SK-N-SH treated with all-trans-retinoic acid at 6 μM for 48 hours (cell line): ENCODE measurements around the gene FARS2.

ENCODE experiments used
- ATAC-seq: fragments of 200-7000 bp; cut with Tn5 transposase; 3 replicates; pipeline ENCODE4 v1.9.1; 2020; ENCODE audit warnings: mild to moderate bottlenecking, moderate library complexity
- ARNTL ChIP-seq: fragments of 450-650 bp; formaldehyde crosslinking; IDR thresholded peaks from 2 replicates; pipeline ENCODE4 v1.5.0; 2020; ENCODE audit warnings: low read depth, mild to moderate bottlenecking, moderate library complexity, borderline replicate concordance
- BACH2 ChIP-seq: fragments of 250-450 bp; sonication (Bioruptor Pico); IDR thresholded peaks from 2 replicates; pipeline ENCODE4 v1.9.0; 2021; ENCODE audit warnings: mild to moderate bottlenecking, borderline replicate concordance
- CREB5 ChIP-seq: fragments of 250-450 bp; sonication (Bioruptor Pico); IDR thresholded peaks from 2 replicates; pipeline ENCODE4 v1.5.1; 2020; ENCODE audit warnings: low read depth, mild to moderate bottlenecking, moderate library complexity
- CSDC2 ChIP-seq: fragments of 250-450 bp; sonication (Bioruptor Pico); IDR thresholded peaks from 2 replicates; pipeline ENCODE4 v1.5.0; 2020; ENCODE audit warnings: mild to moderate bottlenecking, moderate library complexity
- CSRNP3 ChIP-seq: fragments of 250-450 bp; sonication (Bioruptor Pico); IDR thresholded peaks from 2 replicates; pipeline ENCODE4 v1.5.1; 2021; ENCODE audit warnings: mild to moderate bottlenecking, moderate library complexity
- ESRRG ChIP-seq: fragments of 250-450 bp; sonication (Bioruptor Pico); IDR thresholded peaks from 2 replicates; pipeline ENCODE4 v1.6.1; 2021; ENCODE audit warnings: mild to moderate bottlenecking
- GLIS3 ChIP-seq: fragments of 250-450 bp; sonication (Bioruptor Pico); IDR thresholded peaks from 2 replicates; pipeline ENCODE4 v1.5.0; 2020; ENCODE audit warnings: mild to moderate bottlenecking, moderate library complexity
- ISL1 ChIP-seq: fragments of 250-450 bp; sonication (Bioruptor Pico); IDR thresholded peaks from 2 replicates; pipeline ENCODE4 v2.1.2; 2022; ENCODE audit warnings: mild to moderate bottlenecking, moderate library complexity
- OSR1 ChIP-seq: fragments of 250-450 bp; sonication (Bioruptor Pico); IDR thresholded peaks from 2 replicates; pipeline ENCODE4 v1.8.0; 2022; ENCODE audit warnings: moderate library complexity, mild to moderate bottlenecking, inconsistent platforms
- PATZ1 ChIP-seq: fragments of 250-450 bp; sonication (Bioruptor Pico); IDR thresholded peaks from 2 replicates; pipeline ENCODE4 v1.8.0; 2020; ENCODE audit warnings: mild to moderate bottlenecking, moderate library complexity, borderline replicate concordance
- POU6F1 ChIP-seq: fragments of 250-450 bp; sonication (Bioruptor Pico); IDR thresholded peaks from 2 replicates; pipeline ENCODE4 v1.8.0; 2021; ENCODE audit warnings: low read depth, mild to moderate bottlenecking, moderate library complexity, borderline replicate concordance
- PPARA ChIP-seq: fragments of 250-450 bp; sonication (Bioruptor Pico); IDR thresholded peaks from 2 replicates; pipeline ENCODE4 v1.5.0; 2020; ENCODE audit warnings: mild to moderate bottlenecking, borderline replicate concordance
- RARB ChIP-seq: fragments of 250-450 bp; sonication (Bioruptor Pico); IDR thresholded peaks from 2 replicates; pipeline ENCODE4 v1.8.0; 2021; ENCODE audit warnings: mild to moderate bottlenecking, moderate library complexity
- SNAI2 ChIP-seq: fragments of 250-450 bp; sonication (Bioruptor Pico); IDR thresholded peaks from 2 replicates; pipeline ENCODE4 v1.5.0; 2020; ENCODE audit warnings: mild to moderate bottlenecking, moderate library complexity
- TOX ChIP-seq: fragments of 250-450 bp; sonication (Bioruptor Pico); IDR thresholded peaks from 2 replicates; pipeline ENCODE4 v1.8.0; 2021; ENCODE audit warnings: mild to moderate bottlenecking, moderate library complexity, borderline replicate concordance
- ZC3H10 ChIP-seq: fragments of 250-450 bp; sonication (Bioruptor Pico); IDR thresholded peaks from 2 replicates; pipeline ENCODE4 v1.5.1; 2021; ENCODE audit warnings: mild to moderate bottlenecking, moderate library complexity
- ZFP3 ChIP-seq: fragments of 250-450 bp; sonication (Bioruptor Pico); IDR thresholded peaks from 2 replicates; pipeline ENCODE4 v1.5.0; 2020; ENCODE audit warnings: mild to moderate bottlenecking, moderate library complexity
- ZNF565 ChIP-seq: fragments of 450-650 bp; formaldehyde crosslinking; conservative IDR thresholded peaks from 2 replicates; pipeline ENCODE4 v1.5.0; 2020; ENCODE audit warnings: low read depth, mild to moderate bottlenecking, moderate library complexity
- ZNF70 ChIP-seq: fragments of 450-650 bp; formaldehyde crosslinking; IDR thresholded peaks from 2 replicates; pipeline ENCODE4 v1.5.0; 2020; ENCODE audit warnings: mild to moderate bottlenecking, moderate library complexity
- ZNF8 ChIP-seq: fragments of 450-650 bp; formaldehyde crosslinking; IDR thresholded peaks from 2 replicates; pipeline ENCODE4 v1.5.0; 2020; ENCODE audit warnings: mild to moderate bottlenecking, moderate library complexity

The FARS2 gene

GRCh38 chr6:5570641-5571040 lies 309.3 kb downstream of the FARS2 start (continued):
- TF ChIP-seq ZNF70 (CRISPR knock-in tag), result no peak
- TF ChIP-seq, all 23 proteins: peak for 0

GRCh38 chr6:5580736-5581581 lies 319.6 kb downstream of the FARS2 start:
- ATAC-seq, result no peak
- TF ChIP-seq ARNTL (CRISPR knock-in tag), result no peak
- TF ChIP-seq CSRNP3, result no peak
- no peak for TF ChIP-seq CSDC2
- no peak for TF ChIP-seq ISL1 (CRISPR knock-in tag)
- no peak for TF ChIP-seq CREB5 (CRISPR knock-in tag)
- no peak for TF ChIP-seq TOX
- no peak for TF ChIP-seq PATZ1 (CRISPR knock-in tag)
- TF ChIP-seq ZC3H10, result no peak
- TF ChIP-seq GLIS3 (CRISPR knock-in tag), result no peak
- TF ChIP-seq POU6F1 (CRISPR knock-in tag), result no peak

- TF ChIP-seq CREB5 (CRISPR knock-in tag) (no peak), PATZ1 (CRISPR knock-in tag) (no peak), BACH2 (CRISPR knock-in tag) (no peak), ZNF8 (CRISPR knock-in tag) (no peak), OSR1 (CRISPR knock-in tag) (no peak), ZNF565 (CRISPR knock-in tag) (no peak), SNAI2 (CRISPR knock-in tag) (no peak), GLIS3 (CRISPR knock-in tag) (no peak)
- peak; percentile 55; the same call in 2 of the 3 replicates for ATAC-seq
Observed at GRCh38 chr6:5582762-5583161, 321.4 kb downstream of the FARS2 start.

- peak; percentile 56; the same call in 2 of the 3 replicates for ATAC-seq
- no peak for TF ChIP-seq BACH2 (CRISPR knock-in tag)
- no peak for TF ChIP-seq POU6F1 (CRISPR knock-in tag)
- TF ChIP-seq PATZ1 (CRISPR knock-in tag), result no peak
- TF ChIP-seq ESRRG (CRISPR knock-in tag), result no peak
- TF ChIP-seq ZNF565 (CRISPR knock-in tag), result no peak
- TF ChIP-seq CSRNP3, result no peak
- TF ChIP-seq ZFP3 (CRISPR knock-in tag), result no peak
- no peak for TF ChIP-seq RARB (CRISPR knock-in tag)
- TF ChIP-seq PPARA (CRISPR knock-in tag), result no peak
Observed at GRCh38 chr6:5583528-5583927, 322.2 kb downstream of the FARS2 start.
